NCI-H146 (cell line): ENCODE results near the gene IPO4.

Experiments used
- DNase-seq: peaks from one replicate; lab custom pipeline; 2025; lab: John Stamatoyannopoulos, UW

Gene IPO4

DNA sequence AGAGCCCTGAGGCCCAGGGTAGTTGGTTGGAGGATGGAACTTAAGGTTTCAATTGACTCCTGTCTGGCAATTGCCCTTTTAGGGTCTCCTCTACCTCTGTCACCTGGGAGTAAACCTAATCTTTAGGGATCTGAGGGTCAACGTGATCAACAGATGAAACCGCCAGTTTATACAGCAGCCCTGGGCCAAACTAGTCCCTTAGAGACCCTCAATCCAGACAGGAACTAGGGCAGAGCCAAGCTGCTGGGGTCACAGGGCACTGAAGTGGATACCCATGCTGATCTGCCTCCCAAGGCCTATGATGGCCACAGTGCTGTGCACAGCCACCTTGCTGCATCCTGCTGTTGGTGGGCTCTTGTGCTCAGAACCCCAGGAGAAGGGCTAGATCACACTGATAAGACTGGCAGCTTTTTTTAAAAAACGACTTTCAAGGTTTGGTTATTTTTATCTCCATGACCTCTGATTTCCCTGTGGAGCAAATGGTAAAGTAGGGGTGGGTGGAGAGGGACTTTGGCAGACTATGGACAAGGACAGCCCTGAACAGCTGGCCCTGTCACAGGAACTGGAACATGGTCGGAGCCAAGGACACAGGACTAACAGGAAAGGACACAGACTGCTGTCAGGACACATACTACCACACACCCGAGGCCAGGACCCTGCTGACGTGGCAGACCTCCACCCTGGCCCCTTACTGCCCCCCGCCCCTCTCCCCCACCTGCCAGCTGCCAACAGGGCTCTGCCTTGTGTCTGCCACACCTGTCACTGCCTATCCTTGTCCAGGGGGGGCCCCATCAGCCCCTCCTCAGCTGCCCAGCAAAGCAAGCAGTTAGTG, 57.7 kb downstream of the IPO4 start:
- DNase-seq, result no peak

DNA sequence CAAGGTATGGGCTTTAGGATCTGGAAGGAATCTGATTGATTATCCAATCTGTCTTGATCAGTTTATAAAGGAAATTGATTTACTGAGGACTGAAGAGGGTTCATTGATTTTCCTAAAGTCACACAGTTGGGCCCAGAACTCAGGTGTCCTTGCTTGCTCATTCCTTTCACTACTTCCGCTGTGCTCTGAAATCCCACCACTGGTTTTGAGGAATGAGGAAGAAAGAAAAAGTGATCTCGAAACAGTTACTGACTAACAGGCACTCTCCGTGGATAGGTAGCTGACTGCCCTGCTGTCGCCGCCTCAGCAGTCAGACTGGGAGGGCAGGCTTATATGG, 58.3 kb downstream of the IPO4 start, which contains the start of gene FITM1:
FITM1 (plus strand) TSS at position 280 of the 337 bp plus-strand sequence. CDS start 905 bp downstream, outside the sequence.
- DNase-seq, result no peak
